HG02571 (cell line): ENCODE data around the gene FCHSD1.
A peak's percentile ranks its signal among the peaks of the same experiment; 100 is the strongest.

Experiments used
- ATAC-seq: cut with Tn5 transposase; IDR thresholded peaks from one replicate; pipeline ENCODE4 v1.9.1; 2021; ENCODE audit warnings: mild to moderate bottlenecking, moderate library complexity; ENCODE audit not compliant: unreplicated experiment

FCHSD1 gene

DNA sequence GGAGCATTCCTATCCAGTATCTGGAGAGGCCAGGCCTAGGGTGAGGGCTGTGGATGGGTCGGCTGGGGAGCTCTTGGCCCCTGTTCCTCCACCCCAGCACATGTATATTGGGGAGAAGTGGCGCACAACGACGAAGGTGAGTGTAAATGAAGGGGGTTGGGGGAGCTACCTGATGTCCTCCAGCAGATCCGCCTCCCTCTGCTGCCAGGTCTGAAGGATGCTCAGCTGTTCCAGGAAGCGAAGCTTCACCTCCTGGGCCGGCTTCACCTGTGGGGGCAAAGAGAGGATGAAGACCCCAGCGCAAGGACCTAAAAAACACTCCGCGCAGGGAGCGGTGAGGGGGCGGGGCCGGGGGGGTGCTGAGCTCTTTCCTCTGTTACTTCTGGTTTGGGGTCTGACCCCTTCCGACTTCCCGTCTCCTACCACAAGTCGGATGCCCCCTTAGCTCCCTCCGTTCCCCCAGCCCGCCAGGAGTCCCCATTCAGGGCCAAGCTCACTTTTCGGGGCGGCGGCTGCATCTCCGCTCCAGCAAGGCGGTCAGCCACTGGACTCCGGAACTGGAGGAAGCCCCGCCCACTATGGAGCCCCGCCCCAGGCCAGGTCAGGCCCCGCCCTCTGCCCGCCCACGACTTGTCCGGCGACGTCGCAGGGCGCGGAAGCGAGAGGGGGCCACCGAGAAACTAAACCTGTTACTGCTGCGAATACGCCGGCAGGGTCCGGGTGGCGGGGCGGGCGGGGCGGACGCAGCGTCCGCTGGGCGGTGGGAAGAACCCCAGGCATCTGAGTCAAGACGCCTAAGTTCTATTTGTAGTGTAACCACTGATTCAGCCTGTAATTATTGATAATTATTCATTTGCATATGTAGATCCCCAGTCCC, at the start of gene FCHSD1:
Gene FCHSD1 (minus strand): TSS at position 568 of the 877 bp plus-strand sequence. CDS start 50 bp downstream, at position 518.
- peak; percentile 94 for ATAC-seq

GRCh38 chr5:141697586-141697985, 46.4 kb upstream of the FCHSD1 start:
- no peak for ATAC-seq

DNA sequence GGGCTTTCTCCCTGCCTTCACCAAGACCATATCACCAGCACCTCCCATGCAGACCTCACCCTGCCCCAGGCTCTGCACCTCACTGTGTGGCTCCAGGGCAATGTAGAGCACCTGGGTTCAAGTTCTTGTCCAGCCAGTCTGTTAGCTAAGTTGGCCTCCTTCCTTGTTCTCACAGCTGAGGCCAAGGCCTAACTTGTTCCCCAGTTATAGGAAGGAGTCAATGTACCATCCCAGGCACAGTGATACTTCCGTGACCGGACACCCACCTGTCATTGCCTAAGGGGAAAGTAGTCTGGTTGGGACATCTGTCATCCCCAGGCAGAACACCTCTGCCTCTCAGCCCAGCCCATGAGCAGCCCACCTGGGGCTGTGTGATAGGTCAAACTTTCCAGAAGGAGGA, 45.2 kb upstream of the FCHSD1 start:
- ATAC-seq = no peak

DNA sequence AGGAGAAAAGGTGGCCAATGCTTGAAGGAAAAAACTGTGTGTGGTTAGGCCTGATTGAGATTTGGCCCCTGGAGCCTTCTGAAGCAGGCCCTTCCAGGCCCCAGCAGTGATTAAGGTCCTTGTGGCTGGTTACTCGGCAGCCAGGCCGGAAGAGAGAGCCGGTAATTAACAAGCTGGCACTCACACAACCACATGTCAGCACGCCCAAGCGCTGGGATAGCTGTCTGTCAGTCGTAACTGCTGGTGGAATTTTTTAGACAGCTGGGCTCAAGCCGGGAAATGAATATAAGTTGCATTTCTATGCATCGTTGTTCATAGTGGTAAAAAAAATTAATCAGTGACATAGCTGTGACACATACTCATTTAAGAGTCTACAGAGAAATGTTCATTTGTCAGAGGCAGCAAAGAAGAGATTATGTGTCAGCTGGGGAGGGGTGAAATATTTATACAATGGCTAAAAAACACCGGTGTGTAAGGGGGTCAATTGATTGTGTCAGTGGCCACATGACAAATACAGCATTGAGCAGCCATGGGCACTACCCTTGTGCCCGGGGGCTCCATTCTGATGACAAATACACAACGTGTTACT, 44.5 kb upstream of the FCHSD1 start:
- no peak for ATAC-seq

DNA sequence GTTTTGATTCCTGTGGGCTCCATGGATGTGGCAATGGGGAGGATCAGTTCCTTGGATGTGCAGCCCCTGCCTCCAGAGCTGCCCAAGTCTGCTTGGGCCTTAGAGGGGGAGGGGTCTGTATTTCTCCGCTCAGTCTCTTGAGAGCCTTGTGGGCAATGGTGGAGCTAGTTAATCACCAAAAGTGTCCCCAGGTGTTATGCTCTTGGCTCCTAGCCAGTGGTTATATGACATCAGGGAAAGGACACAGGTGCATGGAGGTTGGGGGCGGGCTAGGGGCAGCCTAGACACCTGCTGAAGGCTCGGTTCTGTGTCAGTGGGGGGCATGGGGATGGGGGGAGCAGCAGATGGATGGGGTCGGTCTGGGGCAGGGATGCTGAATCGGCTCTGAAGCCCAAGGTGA, 43.3 kb upstream of the FCHSD1 start:
- ATAC-seq = no peak

DNA sequence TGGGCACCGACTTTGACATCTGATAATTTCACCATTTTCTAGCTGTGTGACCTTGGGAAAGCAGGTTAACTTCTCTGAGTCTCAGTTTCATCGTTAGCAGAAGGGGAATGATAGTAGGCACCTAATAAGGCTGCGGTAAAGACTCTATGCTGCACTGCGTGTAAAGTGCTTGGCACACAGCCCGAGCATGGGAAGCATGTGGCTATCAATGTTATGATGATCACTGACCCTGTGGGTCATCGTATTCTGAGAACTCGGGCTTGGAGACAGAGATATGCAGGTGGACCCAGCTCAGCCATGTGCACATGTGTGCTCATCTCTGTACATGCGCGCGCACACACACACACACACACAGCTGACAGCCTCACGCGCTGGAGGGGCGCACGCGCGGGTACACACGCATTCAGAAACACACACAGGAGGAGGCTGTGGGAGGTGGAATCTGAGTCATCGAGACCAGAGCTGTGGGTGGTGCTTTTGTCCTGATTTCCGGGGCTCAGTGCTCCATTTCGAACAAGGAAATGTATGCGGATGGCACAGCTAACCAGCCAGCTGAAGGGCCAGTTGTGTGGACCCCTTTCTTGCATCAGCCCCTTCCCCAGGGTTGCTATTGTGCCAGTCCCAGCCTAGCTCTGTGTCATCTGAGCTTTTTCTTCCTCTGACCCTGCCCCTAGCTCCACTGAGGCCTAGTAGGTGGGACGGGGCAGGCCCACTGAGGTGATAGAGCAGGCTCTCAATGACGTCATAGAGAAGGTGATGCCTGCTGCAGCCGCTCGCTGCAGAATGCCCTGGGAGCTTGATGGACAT, 41.9 kb upstream of the FCHSD1 start:
- ATAC-seq = no peak

DNA sequence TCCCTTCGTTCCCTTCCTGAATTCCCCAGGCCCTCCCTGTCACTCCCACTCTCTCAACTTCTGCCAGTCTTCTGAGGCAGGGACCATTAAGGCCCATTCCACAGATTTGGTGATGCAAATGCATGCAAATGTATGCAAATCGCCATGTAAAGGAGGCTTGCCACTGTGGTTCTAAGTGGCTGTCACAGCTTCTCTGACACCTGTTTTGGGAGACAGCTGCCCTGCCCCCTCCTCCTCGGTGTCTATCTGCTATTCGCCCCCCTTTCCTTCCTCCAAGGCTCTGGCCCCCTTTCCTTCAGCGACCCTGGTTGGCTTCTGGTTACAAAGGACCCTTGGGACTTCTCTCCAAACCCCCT, 41.3 kb upstream of the FCHSD1 start:
- ATAC-seq = no peak

- ATAC-seq = peak; percentile 87
These were observed 40.8 kb upstream of the FCHSD1 start for GRCh38 chr5:141691867-141692532.

GRCh38 chr5:141691286-141691866, 40.2 kb upstream of the FCHSD1 start:
- ATAC-seq = no peak

- no peak for ATAC-seq
These were observed 35.6 kb upstream of the FCHSD1 start for GRCh38 chr5:141686648-141687416.

- ATAC-seq = no peak
These were observed 34.4 kb upstream of the FCHSD1 start for GRCh38 chr5:141685591-141685990.

DNA sequence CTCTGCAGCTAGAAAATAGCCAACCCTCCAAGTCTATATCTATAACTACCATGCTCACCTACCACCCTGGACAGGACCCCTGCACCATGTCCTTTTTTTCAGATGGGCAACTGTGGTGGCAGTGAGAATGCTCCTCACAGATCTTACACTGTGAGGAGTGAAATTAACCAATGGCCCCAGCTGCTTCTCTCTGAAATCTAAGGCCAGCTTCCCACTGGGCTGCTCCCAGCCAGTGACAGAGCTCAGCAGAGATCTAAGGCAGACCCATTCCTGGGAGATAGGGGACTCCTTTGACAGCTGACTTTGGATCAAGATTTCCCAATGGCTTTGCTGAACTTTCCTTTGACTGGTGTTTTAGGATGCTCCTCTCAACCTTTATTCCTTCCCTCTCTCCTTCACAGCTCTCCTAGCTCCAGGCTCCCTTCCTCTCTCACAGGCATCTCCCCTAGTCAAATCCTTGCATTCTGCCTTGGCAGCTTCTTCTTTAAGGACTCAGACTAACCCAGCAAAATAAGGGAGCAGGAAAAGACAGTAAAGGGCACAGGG, 32.5 kb upstream of the FCHSD1 start:
- ATAC-seq = no peak

DNA sequence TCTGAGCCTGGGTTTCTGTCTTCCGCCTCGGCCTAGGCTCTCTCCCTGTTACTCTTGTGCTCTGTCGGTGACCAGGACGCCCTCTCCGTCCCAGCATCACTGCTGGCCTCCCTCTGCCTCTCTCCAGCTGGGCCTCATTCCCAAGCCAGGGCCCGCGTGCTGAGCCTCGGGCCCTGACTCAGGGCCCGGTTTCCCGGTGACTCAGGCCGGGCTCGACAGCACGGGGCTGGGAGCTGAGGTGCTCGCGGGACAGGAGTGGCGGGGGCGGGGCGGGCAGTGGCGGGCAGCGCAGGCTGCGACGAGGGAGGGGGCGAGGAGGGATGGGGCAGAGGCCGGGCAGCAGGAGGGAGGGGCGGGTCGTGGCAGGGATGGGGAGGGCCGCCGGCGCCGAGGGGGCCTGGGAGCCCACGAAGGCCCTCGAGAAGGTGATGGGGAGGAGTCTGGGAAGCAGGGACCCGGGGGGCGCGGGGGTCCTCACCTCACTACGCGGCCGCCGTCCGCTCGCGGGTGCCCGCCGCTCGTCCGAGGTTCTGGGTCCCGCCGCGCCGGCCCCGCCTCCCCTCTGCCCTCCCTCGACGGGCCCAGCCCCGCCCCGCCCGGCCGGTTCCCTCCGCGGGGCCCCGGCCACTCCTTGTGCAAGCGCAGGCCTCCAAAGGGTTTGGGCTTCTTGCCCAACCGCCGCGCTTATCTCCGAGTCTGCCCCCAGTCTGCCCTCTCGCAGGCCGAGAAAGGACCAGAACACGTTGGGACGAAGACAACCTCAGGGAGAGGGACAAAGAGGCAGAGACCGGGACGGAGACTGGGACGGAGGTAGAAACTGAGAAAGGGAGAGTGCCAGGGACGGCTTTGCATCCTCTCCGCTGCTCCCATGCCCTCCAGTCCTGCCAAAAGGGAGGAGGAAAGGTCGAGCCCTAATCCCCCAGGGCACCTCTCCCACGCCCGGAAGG, 30.8 kb upstream of the FCHSD1 start, which contains the start of gene ARAP3:
Gene ARAP3 (minus strand): TSS at position 536 of the 947 bp plus-strand sequence. CDS start 1,744 bp downstream, outside the sequence.
- ATAC-seq = no peak

DNA sequence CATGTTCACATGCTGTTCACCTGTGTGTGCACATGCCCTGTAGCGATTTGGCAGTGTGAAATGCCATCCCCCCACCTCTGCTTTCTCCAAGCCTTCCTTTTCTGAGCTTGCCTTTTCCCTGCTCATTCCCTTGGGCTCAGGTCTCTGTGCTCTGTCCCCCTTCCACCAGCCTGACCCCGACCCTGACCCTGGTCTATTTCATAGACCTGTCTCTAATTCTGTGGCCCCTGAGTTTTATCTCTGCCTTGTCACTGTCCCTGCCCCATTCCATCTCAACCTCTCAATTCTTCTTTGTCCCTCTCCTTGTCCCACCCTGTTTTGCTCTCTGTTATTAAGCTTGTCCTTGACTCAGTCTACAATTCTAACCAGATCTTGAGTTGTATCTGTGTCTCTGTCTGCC, 30.1 kb upstream of the FCHSD1 start:
- ATAC-seq = no peak

DNA sequence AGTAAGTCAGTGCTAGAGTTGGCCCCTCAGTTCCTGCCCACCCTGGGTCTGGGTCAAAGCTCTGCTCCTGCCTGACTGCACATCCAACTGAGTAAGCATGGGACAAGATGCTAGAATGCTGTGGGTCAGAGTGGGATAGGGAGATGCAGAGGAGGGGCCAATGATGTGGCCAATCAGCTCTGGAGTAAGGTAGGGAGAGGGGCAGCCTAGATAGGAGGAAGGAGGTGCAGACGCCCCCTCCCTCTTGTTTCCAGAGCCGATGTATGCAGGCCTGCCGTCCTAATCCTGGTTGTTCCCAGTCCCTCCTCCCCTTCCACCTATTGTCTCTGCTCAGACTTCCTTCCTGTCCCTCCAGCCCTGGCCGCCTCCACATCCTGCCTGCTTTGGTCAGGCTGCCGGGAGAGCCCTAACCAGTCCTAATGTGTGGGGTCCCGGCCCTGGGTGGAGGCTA, 29.6 kb upstream of the FCHSD1 start:
- ATAC-seq = no peak

- ATAC-seq = no peak
These were observed 29.0 kb upstream of the FCHSD1 start for GRCh38 chr5:141680178-141680577.

DNA sequence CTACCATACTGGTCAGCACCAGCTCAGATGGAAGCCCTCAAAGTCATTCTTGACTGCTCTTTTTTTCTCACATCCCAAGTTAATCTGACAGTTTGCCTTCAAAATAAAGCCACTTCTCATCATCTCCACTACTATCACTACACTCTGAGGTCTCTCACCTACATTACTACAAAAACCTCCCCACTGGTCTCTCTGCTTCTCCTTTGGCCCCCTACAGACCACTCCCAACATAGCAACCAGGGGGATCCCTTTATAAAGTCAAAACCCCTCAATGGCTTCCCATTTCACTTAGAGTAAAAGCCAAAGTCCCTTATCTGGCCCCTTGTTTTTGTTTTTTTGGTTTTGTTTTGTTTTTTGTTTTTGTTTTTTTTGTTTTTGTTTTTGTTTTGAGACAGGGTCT, 26.2 kb upstream of the FCHSD1 start:
- ATAC-seq = no peak

DNA sequence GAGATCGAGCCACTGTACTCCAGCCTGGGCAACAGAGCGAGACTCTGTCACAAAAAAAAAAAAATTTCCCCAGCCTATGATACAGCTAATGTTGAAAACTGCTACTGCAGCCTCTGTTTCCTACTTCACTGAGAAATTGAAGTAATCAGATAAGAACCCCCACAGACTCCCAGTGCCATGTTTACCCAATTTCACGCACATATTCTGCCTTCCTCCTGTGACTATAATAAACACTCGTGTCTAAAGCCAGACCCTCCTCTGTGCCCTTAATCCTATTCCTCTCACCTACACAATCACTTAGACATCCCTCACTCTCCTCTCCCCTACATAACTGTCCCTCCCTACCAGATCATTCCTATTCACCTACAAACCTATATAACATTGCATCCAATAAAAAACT, 24.5 kb upstream of the FCHSD1 start:
- ATAC-seq = no peak
